ENCODE data around the gene GPR35.

DNA sequence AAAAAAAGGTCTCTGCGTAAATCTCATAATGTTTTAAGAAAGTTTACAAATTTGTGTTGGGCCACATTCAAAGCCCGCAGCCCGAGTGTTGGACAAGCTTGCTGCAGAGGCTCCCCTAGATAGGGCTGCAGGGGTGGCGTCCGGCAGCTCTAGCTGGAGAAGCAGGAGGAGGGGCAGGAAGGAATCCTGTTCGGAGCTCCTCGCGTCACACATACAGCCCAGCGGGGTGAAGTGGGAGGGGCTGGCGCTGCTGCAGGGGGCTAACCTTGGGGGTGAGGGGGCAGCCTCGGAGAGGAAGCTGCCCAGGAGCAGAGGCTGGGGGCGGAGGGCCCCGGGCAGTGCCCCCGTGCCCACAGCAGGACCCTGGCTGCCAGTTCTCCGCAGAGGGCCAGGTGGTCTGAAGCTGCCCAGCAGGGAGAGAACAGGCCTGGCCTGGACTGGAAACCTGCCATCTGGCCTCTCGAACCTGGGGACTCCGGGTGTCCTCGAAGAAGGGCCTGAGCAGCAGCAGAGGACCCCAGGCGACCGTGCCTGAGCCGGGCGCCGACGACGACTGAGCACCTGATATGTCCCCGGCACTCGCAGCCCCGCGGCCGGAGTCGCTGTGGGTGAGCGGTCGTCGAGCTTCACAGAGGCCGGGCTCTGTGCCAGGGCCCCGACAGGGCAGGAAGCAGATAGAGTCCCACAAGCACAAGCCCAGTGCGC lies 2.6 kb upstream of the GPR35 start:
- TF ChIP-seq POLR2A (IDR thresholded peaks at IDR 0.05; ENCODE audit: low read depth, low read length): no peak
- TF ChIP-seq, protein P1, sequence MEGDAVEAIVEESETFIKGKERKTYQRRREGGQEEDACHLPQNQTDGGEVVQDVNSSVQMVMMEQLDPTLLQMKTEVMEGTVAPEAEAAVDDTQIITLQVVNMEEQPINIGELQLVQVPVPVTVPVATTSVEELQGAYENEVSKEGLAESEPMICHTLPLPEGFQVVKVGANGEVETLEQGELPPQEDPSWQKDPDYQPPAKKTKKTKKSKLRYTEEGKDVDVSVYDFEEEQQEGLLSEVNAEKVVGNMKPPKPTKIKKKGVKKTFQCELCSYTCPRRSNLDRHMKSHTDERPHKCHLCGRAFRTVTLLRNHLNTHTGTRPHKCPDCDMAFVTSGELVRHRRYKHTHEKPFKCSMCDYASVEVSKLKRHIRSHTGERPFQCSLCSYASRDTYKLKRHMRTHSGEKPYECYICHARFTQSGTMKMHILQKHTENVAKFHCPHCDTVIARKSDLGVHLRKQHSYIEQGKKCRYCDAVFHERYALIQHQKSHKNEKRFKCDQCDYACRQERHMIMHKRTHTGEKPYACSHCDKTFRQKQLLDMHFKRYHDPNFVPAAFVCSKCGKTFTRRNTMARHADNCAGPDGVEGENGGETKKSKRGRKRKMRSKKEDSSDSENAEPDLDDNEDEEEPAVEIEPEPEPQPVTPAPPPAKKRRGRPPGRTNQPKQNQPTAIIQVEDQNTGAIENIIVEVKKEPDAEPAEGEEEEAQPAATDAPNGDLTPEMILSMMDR (IDR thresholded peaks at IDR 0.05; ENCODE audit: extremely low read depth in 1 of 2, insufficient read depth in 1 of 2, low read depth in 1 of 2, low read length in 2 of 2): no peak
- TF ChIP-seq, protein P2, sequence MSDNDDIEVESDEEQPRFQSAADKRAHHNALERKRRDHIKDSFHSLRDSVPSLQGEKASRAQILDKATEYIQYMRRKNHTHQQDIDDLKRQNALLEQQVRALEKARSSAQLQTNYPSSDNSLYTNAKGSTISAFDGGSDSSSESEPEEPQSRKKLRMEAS (IDR thresholded peaks at IDR 0.05; ENCODE audit: insufficient read depth, insufficient read length): no peak
- TF ChIP-seq POLR2AphosphoS5 (IDR thresholded peaks at IDR 0.05; ENCODE audit: insufficient read depth, low read depth, low read length): no peak
- TF ChIP-seq EZH2 (IDR thresholded peaks at IDR 0.05; ENCODE audit: borderline replicate concordance, low read depth, low read length, severe bottlenecking): no peak
- no peak for TF ChIP-seq MYC (IDR thresholded peaks at IDR 0.05; ENCODE audit: low read depth, low read length)
- TF ChIP-seq FOS (IDR thresholded peaks at IDR 0.05; ENCODE audit: borderline replicate concordance, insufficient read depth, low read length): no peak
- TF ChIP-seq JUN (IDR thresholded peaks at IDR 0.05; ENCODE audit: borderline replicate concordance, insufficient read depth, insufficient read length, low read depth): no peak

Data from endothelial cell of umbilical vein (primary cell).